ENCODE data around the gene TENM3.

TENM3 gene

DNA sequence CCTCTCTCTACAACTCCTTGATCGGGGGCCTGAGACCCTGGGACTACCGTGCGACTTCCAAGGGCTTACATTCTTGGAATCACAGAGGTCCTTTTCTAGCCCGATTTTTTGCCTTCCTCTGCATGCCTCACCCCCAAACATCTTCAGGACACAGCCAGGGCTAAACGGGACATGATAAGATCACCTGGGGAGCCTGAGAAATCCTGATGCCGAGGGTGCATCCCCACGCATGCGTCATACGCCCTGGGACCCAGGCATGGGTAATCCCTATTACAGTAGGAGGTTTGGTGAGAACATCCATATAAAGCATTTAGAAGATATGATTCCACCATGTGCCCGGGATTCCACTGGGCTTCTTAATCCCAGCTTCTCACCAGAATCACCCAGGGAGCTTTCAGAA, 596.9 kb downstream of the TENM3 start:
- TF ChIP-seq RARB (CRISPR knock-in tag; IDR thresholded peaks at IDR 0.05): no peak
- TF ChIP-seq CREB5 (CRISPR knock-in tag; IDR thresholded peaks at IDR 0.05; ENCODE audit: low read depth): no peak
- TF ChIP-seq, protein P1, sequence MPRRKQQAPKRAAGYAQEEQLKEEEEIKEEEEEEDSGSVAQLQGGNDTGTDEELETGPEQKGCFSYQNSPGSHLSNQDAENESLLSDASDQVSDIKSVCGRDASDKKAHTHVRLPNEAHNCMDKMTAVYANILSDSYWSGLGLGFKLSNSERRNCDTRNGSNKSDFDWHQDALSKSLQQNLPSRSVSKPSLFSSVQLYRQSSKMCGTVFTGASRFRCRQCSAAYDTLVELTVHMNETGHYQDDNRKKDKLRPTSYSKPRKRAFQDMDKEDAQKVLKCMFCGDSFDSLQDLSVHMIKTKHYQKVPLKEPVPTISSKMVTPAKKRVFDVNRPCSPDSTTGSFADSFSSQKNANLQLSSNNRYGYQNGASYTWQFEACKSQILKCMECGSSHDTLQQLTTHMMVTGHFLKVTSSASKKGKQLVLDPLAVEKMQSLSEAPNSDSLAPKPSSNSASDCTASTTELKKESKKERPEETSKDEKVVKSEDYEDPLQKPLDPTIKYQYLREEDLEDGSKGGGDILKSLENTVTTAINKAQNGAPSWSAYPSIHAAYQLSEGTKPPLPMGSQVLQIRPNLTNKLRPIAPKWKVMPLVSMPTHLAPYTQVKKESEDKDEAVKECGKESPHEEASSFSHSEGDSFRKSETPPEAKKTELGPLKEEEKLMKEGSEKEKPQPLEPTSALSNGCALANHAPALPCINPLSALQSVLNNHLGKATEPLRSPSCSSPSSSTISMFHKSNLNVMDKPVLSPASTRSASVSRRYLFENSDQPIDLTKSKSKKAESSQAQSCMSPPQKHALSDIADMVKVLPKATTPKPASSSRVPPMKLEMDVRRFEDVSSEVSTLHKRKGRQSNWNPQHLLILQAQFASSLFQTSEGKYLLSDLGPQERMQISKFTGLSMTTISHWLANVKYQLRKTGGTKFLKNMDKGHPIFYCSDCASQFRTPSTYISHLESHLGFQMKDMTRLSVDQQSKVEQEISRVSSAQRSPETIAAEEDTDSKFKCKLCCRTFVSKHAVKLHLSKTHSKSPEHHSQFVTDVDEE (CRISPR knock-in tag; IDR thresholded peaks at IDR 0.05): no peak
- no peak for ATAC-seq

- no peak for ATAC-seq
- TF ChIP-seq ISL1 (CRISPR knock-in tag; IDR thresholded peaks at IDR 0.05): no peak
- TF ChIP-seq, protein P2, sequence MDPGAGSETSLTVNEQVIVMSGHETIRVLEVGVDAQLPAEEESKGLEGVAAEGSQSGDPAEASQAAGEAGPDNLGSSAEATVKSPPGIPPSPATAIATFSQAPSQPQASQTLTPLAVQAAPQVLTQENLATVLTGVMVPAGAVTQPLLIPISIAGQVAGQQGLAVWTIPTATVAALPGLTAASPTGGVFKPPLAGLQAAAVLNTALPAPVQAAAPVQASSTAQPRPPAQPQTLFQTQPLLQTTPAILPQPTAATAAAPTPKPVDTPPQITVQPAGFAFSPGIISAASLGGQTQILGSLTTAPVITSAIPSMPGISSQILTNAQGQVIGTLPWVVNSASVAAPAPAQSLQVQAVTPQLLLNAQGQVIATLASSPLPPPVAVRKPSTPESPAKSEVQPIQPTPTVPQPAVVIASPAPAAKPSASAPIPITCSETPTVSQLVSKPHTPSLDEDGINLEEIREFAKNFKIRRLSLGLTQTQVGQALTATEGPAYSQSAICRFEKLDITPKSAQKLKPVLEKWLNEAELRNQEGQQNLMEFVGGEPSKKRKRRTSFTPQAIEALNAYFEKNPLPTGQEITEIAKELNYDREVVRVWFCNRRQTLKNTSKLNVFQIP (CRISPR knock-in tag; IDR thresholded peaks at IDR 0.05; ENCODE audit: borderline replicate concordance, low read depth): no peak
- no peak for TF ChIP-seq ESRRG (CRISPR knock-in tag; IDR thresholded peaks at IDR 0.05)
- no peak for TF ChIP-seq PPARA (CRISPR knock-in tag; IDR thresholded peaks at IDR 0.05; ENCODE audit: borderline replicate concordance)
- no peak for TF ChIP-seq ZNF70 (CRISPR knock-in tag; IDR thresholded peaks at IDR 0.05)
- TF ChIP-seq PATZ1 (CRISPR knock-in tag; IDR thresholded peaks at IDR 0.05; ENCODE audit: borderline replicate concordance): no peak
- no peak for TF ChIP-seq ZNF565 (CRISPR knock-in tag; conservative IDR thresholded peaks at IDR 0.05; ENCODE audit: low read depth)
- TF ChIP-seq, protein P1 (CRISPR knock-in tag; IDR thresholded peaks at IDR 0.05): no peak
- TF ChIP-seq SNAI2 (CRISPR knock-in tag; IDR thresholded peaks at IDR 0.05): no peak
- TF ChIP-seq BACH2 (CRISPR knock-in tag; IDR thresholded peaks at IDR 0.05; ENCODE audit: borderline replicate concordance): no peak
- TF ChIP-seq RARB (CRISPR knock-in tag; IDR thresholded peaks at IDR 0.05): no peak
- no peak for TF ChIP-seq ARNTL (CRISPR knock-in tag; IDR thresholded peaks at IDR 0.05; ENCODE audit: borderline replicate concordance, low read depth)
- no peak for TF ChIP-seq TCF4 (CRISPR knock-in tag; IDR thresholded peaks at IDR 0.05; ENCODE audit: borderline replicate concordance)
- TF ChIP-seq OSR1 (CRISPR knock-in tag; IDR thresholded peaks at IDR 0.05): no peak
- TF ChIP-seq GLIS3 (CRISPR knock-in tag; IDR thresholded peaks at IDR 0.05): no peak
- TF ChIP-seq ZC3H10 (CRISPR knock-in tag; IDR thresholded peaks at IDR 0.05): no peak
- no peak for TF ChIP-seq CREB5 (CRISPR knock-in tag; IDR thresholded peaks at IDR 0.05; ENCODE audit: low read depth)
Observed at GRCh38 chr4:182842104-182842600, 599.0 kb downstream of the TENM3 start.
